CD8-positive, alpha-beta memory T cell (primary cell): Measurements from ENCODE around the gene SRRM4. TPM values are rescaled to one million over a fixed set of nuclear protein-coding genes. Genes with fewer than 3 reads are reported as not detected.

ENCODE experiments used
- CTCF ChIA-PET: fragments of 350-600 bp; sonication (Branson Sonifier 250); formaldehyde crosslinking; loops from one replicate; lab custom pipeline; 2021; ENCODE audit warnings: antibody characterized with exemption; lab: Charles Lee
- POLR2A ChIA-PET: fragments of 350-600 bp; sonication (Branson Sonifier 250); formaldehyde crosslinking; loops from one replicate; lab custom pipeline; 2021; ENCODE audit warnings: antibody characterized with exemption; lab: Charles Lee
- DNase-seq, 5 donors: peaks; one replicate each; pipeline versions ENCODE4 v3.0.0 to v3.0.0-alpha.2; 2020 to 2022; ENCODE audit warnings: mixed read lengths in 1 of 5
- H3K27ac ChIP-seq: one replicate; pipeline ENCODE4 v1.7.0; 2013; ENCODE audit warnings: low read depth, mild to moderate bottlenecking, low read length, moderate library complexity
- H3K27me3 ChIP-seq: 2 replicates; pipeline ENCODE4 v1.7.0; 2013; ENCODE audit warnings: low read length, mild to moderate bottlenecking; ENCODE audit not compliant: insufficient read depth, poor library complexity, severe bottlenecking
- H3K36me3 ChIP-seq: 2 replicates; pipeline ENCODE4 v1.7.0; 2013; ENCODE audit warnings: mild to moderate bottlenecking, low read length, moderate library complexity; ENCODE audit not compliant: insufficient read depth
- H3K4me1 ChIP-seq: 2 replicates; pipeline ENCODE4 v1.7.0; 2013; ENCODE audit warnings: mild to moderate bottlenecking, low read length, moderate library complexity; ENCODE audit not compliant: insufficient read depth
- H3K4me3 ChIP-seq: 2 replicates; pipeline ENCODE4 v1.7.0; 2013; ENCODE audit warnings: mild to moderate bottlenecking, low read length
- H3K9me3 ChIP-seq: 2 replicates; pipeline ENCODE4 v1.7.0; 2013; ENCODE audit warnings: mild to moderate bottlenecking, low read length
- H3K27ac Mint-ChIP-seq, 8 donors: one replicate each; pipeline ENCODE4 v1.8.0; 2020 to 2021; ENCODE audit warnings: mixed read lengths in 8 of 8, mild to moderate bottlenecking in 6 of 8, inconsistent platforms in 3 of 8, moderate library complexity in 3 of 8
- H3K27me3 Mint-ChIP-seq, 2 donors: one replicate each; pipeline ENCODE4 v1.8.0; 2020 to 2021; ENCODE audit warnings: mixed read lengths in 2 of 2, mild to moderate bottlenecking in 1 of 2, moderate library complexity in 1 of 2
- H3K36me3 Mint-ChIP-seq, 3 donors: one replicate each; pipeline ENCODE4 v1.8.0; 2020 to 2021; ENCODE audit warnings: mixed read lengths in 3 of 3, inconsistent platforms in 1 of 3, mild to moderate bottlenecking in 1 of 3
- H3K4me1 Mint-ChIP-seq, 3 donors: one replicate each; pipeline ENCODE4 v1.8.0; 2020 to 2021; ENCODE audit warnings: mixed read lengths in 3 of 3, inconsistent platforms in 1 of 3, mild to moderate bottlenecking in 1 of 3
- H3K4me3 Mint-ChIP-seq, 7 donors: one replicate each; pipeline ENCODE4 v1.8.0; 2020 to 2021; ENCODE audit warnings: mixed read lengths in 7 of 7, mild to moderate bottlenecking in 6 of 7, moderate library complexity in 4 of 7, inconsistent platforms in 2 of 7
- H3K9me3 Mint-ChIP-seq, 5 donors: one replicate each; pipeline ENCODE4 v1.8.0; 2020 to 2022; ENCODE audit warnings: mixed read lengths in 5 of 5, mild to moderate bottlenecking in 3 of 5, moderate library complexity in 2 of 5, inconsistent platforms in 1 of 5
- polyA plus RNA-seq: library from polyadenylated mRNA; unstranded; fragments of 300-500 nt; fragmentation: Illumina TruSeq; gene quantifications from one replicate; pipeline ENCODE4 v1.2.3, GENCODE V29; 2021
- total RNA-seq, 2 experiments: library from RNA; stranded (reverse); gene quantifications; one replicate each; pipeline ENCODE4 v1.2.3, GENCODE V29; 2021

SRRM4 gene
- total and polyA plus RNA-seq, 3 experiments from 2014 or later = not detected

DNA sequence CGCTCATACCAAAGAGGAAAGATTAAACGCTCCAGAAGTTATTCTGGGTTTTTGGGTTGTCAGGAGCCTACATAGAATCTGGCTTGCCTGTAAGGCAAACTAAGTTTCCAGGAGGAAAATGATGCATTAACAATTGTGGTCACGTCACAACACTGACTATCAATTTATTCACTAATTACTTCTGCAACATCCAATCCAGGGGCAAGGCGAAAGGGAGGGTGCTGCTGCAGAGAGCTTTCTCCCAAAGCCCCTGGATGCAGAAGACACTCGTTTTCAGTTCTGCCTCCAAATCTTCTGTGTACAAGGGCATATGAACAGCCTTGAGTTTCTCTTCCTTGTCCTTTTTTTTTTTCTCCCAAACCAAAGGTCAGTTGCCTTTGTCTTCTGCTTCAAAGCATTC lies 10.5 kb upstream of the SRRM4 start:
- ChIA-PET POLR2A (no interaction called here), CTCF (no interaction called here)
- Mint-ChIP-seq H3K36me3 (peaks cover 0 to 3% (median 0%) of the 10 kb centered on the region in 3 donors), H3K27ac (no peak overlapping the region), H3K27me3 (no peaks in the 10 kb centered on the region), H3K4me1 (no peaks in the 10 kb centered on the region), H3K9me3 (peaks cover 0 to 6% (median 3%) of the 10 kb centered on the region in 5 donors), H3K4me3 (no peak overlapping the region)
- H3K4me3 ChIP-seq = no peak overlapping the region
- no peaks in the 10 kb centered on the region for H3K27me3 ChIP-seq
- no peaks in the 10 kb centered on the region for H3K9me3 ChIP-seq
- no peak overlapping the region for H3K27ac ChIP-seq
- no peak for DNase-seq
- no peaks in the 10 kb centered on the region for H3K36me3 ChIP-seq
- H3K4me1 ChIP-seq = no peaks in the 10 kb centered on the region

DNA sequence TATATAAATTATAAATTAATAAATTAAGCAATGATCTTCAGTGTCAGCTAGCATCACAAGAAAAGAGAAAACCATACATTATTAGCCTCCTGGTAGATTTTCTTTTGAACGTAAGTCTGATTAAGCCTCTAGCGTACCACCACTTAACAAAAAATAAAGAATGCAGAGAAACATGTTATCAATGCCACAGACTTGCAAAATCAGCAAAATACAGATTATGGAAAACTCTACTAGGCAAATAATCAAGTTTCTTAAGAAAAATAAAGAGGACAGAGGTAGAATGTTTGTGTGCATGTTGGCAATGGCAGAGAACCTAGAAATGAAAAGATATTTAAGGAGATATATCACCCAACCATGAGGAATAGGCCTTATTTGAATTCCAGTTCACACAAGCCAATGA lies 8.4 kb upstream of the SRRM4 start:
- no peak overlapping the region for H3K4me3 ChIP-seq
- no peak overlapping the region for H3K4me3 Mint-ChIP-seq
- no peaks in the 10 kb centered on the region for H3K36me3 ChIP-seq
- no peak overlapping the region for H3K27ac Mint-ChIP-seq
- no peaks in the 10 kb centered on the region for H3K27me3 Mint-ChIP-seq
- H3K27ac ChIP-seq = no peak overlapping the region
- no peaks in the 10 kb centered on the region for H3K27me3 ChIP-seq
- H3K4me1 ChIP-seq = no peaks in the 10 kb centered on the region
- H3K36me3 Mint-ChIP-seq = no peaks in the 10 kb centered on the region
- POLR2A ChIA-PET = no interaction called here
- H3K4me1 Mint-ChIP-seq = no peaks in the 10 kb centered on the region
- DNase-seq = no peak
- peaks cover 0 to 5% (median 0%) of the 10 kb centered on the region in 5 donors for H3K9me3 Mint-ChIP-seq
- H3K9me3 ChIP-seq = no peaks in the 10 kb centered on the region
- CTCF ChIA-PET = interaction anchor here (0.9 kb wide), 1 partner anchor 12 kb away, joined by 3 read pairs; no protein-coding TSS in a partner anchor

DNA sequence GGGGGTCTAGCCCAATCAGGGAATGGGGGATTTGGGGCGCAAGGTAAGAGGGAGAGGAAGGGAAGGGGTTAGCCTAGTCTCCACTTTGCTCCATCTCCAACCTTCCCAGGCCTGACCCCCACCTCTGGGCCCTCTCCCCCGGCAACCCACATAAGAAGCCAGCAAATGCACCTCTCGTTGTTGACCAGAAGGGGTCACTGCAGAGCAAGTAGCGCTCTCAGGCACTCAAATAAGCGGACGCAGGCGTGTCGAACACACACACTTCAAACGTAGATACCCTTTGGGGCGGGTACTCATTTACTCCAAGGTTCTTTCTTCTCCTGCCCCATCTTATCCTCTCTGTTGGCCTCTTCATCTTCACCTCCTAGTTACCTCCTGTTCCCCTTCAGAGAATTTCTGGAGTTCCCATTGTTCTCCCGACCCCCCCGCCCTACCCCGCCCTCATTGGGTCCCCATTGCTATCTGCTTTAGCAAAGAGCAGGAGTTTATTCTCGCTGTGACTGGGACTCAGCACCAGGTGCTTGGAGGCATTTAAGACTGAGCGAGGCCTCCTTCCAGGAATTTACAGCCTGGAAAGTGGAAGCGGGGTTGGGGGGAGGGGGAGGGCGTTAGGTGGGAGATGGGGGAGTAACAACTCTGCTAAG lies 1.5 kb upstream of the SRRM4 start:
- no peaks in the 10 kb centered on the region for H3K36me3 ChIP-seq
- Mint-ChIP-seq H3K36me3 (no peaks in the 10 kb centered on the region), H3K4me3 (peak overlapping the region in 1 of 7 donors; percentile 23), H3K9me3 (peaks cover 4 to 18% (median 9%) of the 10 kb centered on the region in 5 donors), H3K4me1 (no peaks in the 10 kb centered on the region), H3K27ac (no peak overlapping the region), H3K27me3 (peaks cover 35 to 44% of the 10 kb centered on the region in 2 donors)
- ChIA-PET CTCF (no interaction called here), POLR2A (no interaction called here)
- no peak overlapping the region for H3K27ac ChIP-seq
- DNase-seq = no peak
- H3K4me1 ChIP-seq = no peaks in the 10 kb centered on the region
- H3K9me3 ChIP-seq = no peaks in the 10 kb centered on the region
- no peak overlapping the region for H3K4me3 ChIP-seq
- no peaks in the 10 kb centered on the region for H3K27me3 ChIP-seq

DNA sequence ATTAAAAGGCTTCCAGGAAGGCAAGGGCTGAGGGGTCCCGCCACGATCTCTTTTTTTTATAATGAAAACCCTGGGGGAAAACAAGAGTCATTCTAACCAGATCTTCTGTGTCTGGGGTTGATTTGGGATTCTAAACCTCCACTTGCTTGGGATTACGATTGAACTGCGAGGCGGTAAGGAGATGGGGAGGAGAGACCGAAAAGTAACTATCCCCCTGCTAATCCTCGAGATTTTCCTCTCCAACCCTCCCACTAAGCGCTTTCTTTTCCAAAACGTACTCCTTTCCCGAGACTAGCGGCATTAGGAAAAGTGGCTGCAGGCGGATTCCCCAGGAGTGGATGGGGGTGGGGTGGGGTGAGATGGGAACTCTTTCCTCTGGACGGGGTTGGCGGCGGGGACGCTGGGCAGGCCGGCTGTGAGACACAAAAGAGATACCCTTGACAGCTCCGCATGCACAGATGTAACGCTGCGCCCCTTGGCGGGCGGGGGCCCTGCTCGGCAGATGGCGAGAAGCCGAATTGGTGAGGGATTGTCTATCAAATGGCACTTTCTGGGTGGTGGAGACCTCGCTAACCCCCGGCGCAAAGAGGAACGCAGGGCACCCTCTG lies 830 bp upstream of the SRRM4 start:
- H3K4me1 ChIP-seq = no peaks in the 10 kb centered on the region
- Mint-ChIP-seq H3K9me3 (peaks cover 4 to 18% (median 9%) of the 10 kb centered on the region in 5 donors), H3K4me3 (no peak overlapping the region), H3K27ac (no peak overlapping the region), H3K27me3 (peaks cover 35 to 44% of the 10 kb centered on the region in 2 donors), H3K36me3 (no peaks in the 10 kb centered on the region), H3K4me1 (no peaks in the 10 kb centered on the region)
- POLR2A ChIA-PET = no interaction called here
- CTCF ChIA-PET = no interaction called here
- H3K4me3 ChIP-seq = no peak overlapping the region
- no peak for DNase-seq
- no peaks in the 10 kb centered on the region for H3K27me3 ChIP-seq
- no peaks in the 10 kb centered on the region for H3K9me3 ChIP-seq
- no peak overlapping the region for H3K27ac ChIP-seq
- no peaks in the 10 kb centered on the region for H3K36me3 ChIP-seq

GRCh38 chr12:118982302-118982701 lies 961 bp downstream of the SRRM4 start:
- Histone ChIP-seq H3K4me3 (no peak overlapping the region), H3K27ac (no peak overlapping the region), H3K9me3 (no peaks in the 10 kb centered on the region), H3K36me3 (no peaks in the 10 kb centered on the region), H3K4me1 (no peaks in the 10 kb centered on the region), H3K27me3 (no peaks in the 10 kb centered on the region)
- Mint-ChIP-seq H3K27ac (no peak overlapping the region), H3K4me3 (no peak overlapping the region), H3K9me3 (peaks cover 4 to 18% (median 9%) of the 10 kb centered on the region in 5 donors), H3K27me3 (peaks cover 37 to 44% of the 10 kb centered on the region in 2 donors), H3K4me1 (no peaks in the 10 kb centered on the region), H3K36me3 (no peaks in the 10 kb centered on the region)
- ChIA-PET POLR2A (no interaction called here), CTCF (no interaction called here)
- DNase-seq = no peak

GRCh38 chr12:118982984-118983761 lies 1.8 kb downstream of the SRRM4 start:
- DNase-seq = no peak

DNA sequence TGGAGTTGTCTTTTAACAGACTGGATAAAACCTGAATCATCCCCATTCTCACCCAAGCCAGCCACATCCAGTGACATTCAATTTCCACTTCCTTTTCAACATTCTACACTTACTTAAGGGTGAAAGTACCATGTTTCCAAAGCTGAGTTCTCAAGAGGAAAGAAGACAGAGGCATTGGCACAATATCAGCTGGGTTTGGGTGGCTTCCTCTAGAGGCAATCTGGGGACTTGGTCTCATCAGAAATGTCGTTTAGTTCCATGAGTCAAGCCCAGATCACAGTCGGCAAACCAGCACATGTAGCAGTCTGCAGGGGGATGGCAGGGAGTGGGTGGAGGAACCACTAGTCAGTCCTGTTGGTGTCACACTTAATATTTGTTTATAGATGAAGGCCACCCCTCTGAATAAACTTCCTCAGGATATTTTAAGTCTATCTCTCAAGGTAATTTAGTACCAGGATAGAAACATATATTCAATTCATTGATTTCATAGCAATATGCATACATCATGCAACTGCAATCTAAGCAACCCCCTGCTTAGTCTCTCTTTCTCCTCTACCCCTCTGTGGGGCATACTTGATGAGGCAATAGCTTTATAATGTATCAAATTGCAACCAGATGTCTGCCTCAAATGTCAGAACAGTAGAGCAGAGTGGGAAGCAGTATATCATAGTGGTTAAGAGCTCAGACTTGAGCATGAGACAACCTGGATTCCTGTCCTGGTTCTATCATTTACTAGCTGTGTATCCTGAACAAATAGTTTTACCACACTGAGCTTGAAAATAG lies 3.0 kb downstream of the SRRM4 start:
- CTCF ChIA-PET = no interaction called here
- peaks cover 0 to 16% (median 6%) of the 10 kb centered on the region in 5 donors for H3K9me3 Mint-ChIP-seq

More at GRCh38 chr12:118982984-118983761, 1.8 kb downstream of the SRRM4 start:
- Histone ChIP-seq H3K27ac (no peak overlapping the region), H3K4me1 (no peaks in the 10 kb centered on the region), H3K9me3 (no peaks in the 10 kb centered on the region), H3K36me3 (no peaks in the 10 kb centered on the region), H3K27me3 (no peaks in the 10 kb centered on the region), H3K4me3 (no peak overlapping the region)
- Mint-ChIP-seq H3K4me1 (no peaks in the 10 kb centered on the region), H3K27me3 (peaks cover 37 to 44% of the 10 kb centered on the region in 2 donors), H3K4me3 (no peak overlapping the region), H3K36me3 (no peaks in the 10 kb centered on the region), H3K9me3 (peaks cover 3 to 17% (median 9%) of the 10 kb centered on the region in 5 donors), H3K27ac (peak overlapping the region in 1 of 8 donors; percentile 39)
- POLR2A ChIA-PET = no interaction called here
- CTCF ChIA-PET = no interaction called here

More for the DNA sequence above, 3.0 kb downstream of the SRRM4 start:
- no peak overlapping the region for H3K27ac ChIP-seq
- H3K4me1 ChIP-seq = no peaks in the 10 kb centered on the region
- H3K4me3 Mint-ChIP-seq = no peak overlapping the region
- no peaks in the 10 kb centered on the region for H3K36me3 Mint-ChIP-seq
- H3K36me3 ChIP-seq = no peaks in the 10 kb centered on the region
- H3K9me3 ChIP-seq = no peaks in the 10 kb centered on the region
- no peak overlapping the region for H3K27ac Mint-ChIP-seq
- H3K27me3 ChIP-seq = no peaks in the 10 kb centered on the region
- no peak for DNase-seq
- no peak overlapping the region for H3K4me3 ChIP-seq
- POLR2A ChIA-PET = no interaction called here
- peaks cover 32 to 34% of the 10 kb centered on the region in 2 donors for H3K27me3 Mint-ChIP-seq
- no peaks in the 10 kb centered on the region for H3K4me1 Mint-ChIP-seq
